Loucy (cell line): ENCODE measurements around the gene DEK.

Experiments used
- H2AFZ ChIP-seq: fragments of 200-600 bp; sonication (generic); 2 replicates; pipeline ENCODE4 v1.6.0; 2016; ENCODE audit warnings: antibody characterized with exemption, mild to moderate bottlenecking, low read length, moderate library complexity
- H3F3A ChIP-seq: fragments of 200-600 bp; 2 replicates; pipeline ENCODE4 v1.6.0; 2016; ENCODE audit warnings: antibody characterized with exemption, low read depth, mild to moderate bottlenecking
- H3K27me3 ChIP-seq: fragments of 200-600 bp; sonication (generic); 2 replicates; pipeline ENCODE4 v1.6.1; 2014; ENCODE audit warnings: low read length, mild to moderate bottlenecking; ENCODE audit not compliant: insufficient read depth, poor library complexity, severe bottlenecking
- H3K36me3 ChIP-seq: fragments of 200-600 bp; sonication (generic); 2 replicates; pipeline ENCODE4 v1.6.1; 2016; ENCODE audit warnings: low read length; ENCODE audit not compliant: insufficient read depth
- H3K4me1 ChIP-seq: fragments of 200-600 bp; sonication (generic); 2 replicates; pipeline ENCODE4 v1.5.1; 2014; ENCODE audit warnings: low read length, mild to moderate bottlenecking; ENCODE audit not compliant: insufficient read depth, poor library complexity, severe bottlenecking
- H3K4me2 ChIP-seq: fragments of 200-600 bp; sonication (generic); 2 replicates; pipeline ENCODE4 v1.6.0; 2014; ENCODE audit warnings: antibody characterized with exemption, low read length, low read depth, mild to moderate bottlenecking; ENCODE audit not compliant: poor library complexity, severe bottlenecking
- H3K4me3 ChIP-seq: fragments of 200-600 bp; sonication (generic); 2 replicates; pipeline ENCODE4 v1.5.1; 2014; ENCODE audit warnings: low read length, mild to moderate bottlenecking, mixed read lengths; ENCODE audit not compliant: poor library complexity, severe bottlenecking
- H3K79me2 ChIP-seq: fragments of 200-600 bp; sonication (generic); 2 replicates; pipeline ENCODE4 v1.6.1; 2014; ENCODE audit warnings: low read length; ENCODE audit not compliant: insufficient read depth
- H3K9ac ChIP-seq: fragments of 200-600 bp; sonication (generic); 2 replicates; pipeline ENCODE4 v1.6.0; 2014; ENCODE audit warnings: mild to moderate bottlenecking, low read depth, low read length, moderate library complexity; ENCODE audit not compliant: poor library complexity, severe bottlenecking
- H3K9me2 ChIP-seq: fragments of 200-600 bp; sonication (generic); replicated peaks from 2 replicates; pipeline ENCODE4 v1.6.1; 2016; ENCODE audit warnings: low read depth, low read length, mixed read lengths
- H3K9me3 ChIP-seq: fragments of 200-600 bp; sonication (generic); 2 replicates; pipeline ENCODE4 v1.6.1; 2014; ENCODE audit warnings: mild to moderate bottlenecking, antibody characterized with exemption, low read length, low read depth; ENCODE audit not compliant: insufficient read depth
- H4K20me1 ChIP-seq: fragments of 200-600 bp; sonication (generic); 2 replicates; pipeline ENCODE4 v1.6.0; 2014; ENCODE audit warnings: antibody characterized with exemption, low read length, mild to moderate bottlenecking; ENCODE audit not compliant: insufficient read depth, poor library complexity, severe bottlenecking
- CTCF ChIP-seq: fragments of 200-600 bp; sonication (generic); conservative IDR thresholded peaks from 2 replicates; pipeline ENCODE4 v1.5.1; 2014; ENCODE audit warnings: mild to moderate bottlenecking, antibody characterized with exemption, low read length
- EZH2phosphoT487 ChIP-seq: fragments of 200-600 bp; IDR thresholded peaks from 2 replicates; pipeline ENCODE4 v1.6.1; 2018; ENCODE audit warnings: antibody characterized with exemption, mild to moderate bottlenecking, moderate library complexity, borderline replicate concordance

Gene DEK

GRCh38 chr6:18293076-18293904 lies 29.0 kb upstream of the DEK start:
- Histone ChIP-seq H3K9ac (no peak overlapping the region), H3K4me1 (no peaks in the 10 kb centered on the region), H3K4me3 (no peak overlapping the region), H3K9me2 (no peaks in the 10 kb centered on the region), H4K20me1 (no peaks in the 10 kb centered on the region), H3K36me3 (no peaks in the 10 kb centered on the region), H2AFZ (no peak overlapping the region), H3K79me2 (no peaks in the 10 kb centered on the region), H3K4me2 (no peak overlapping the region), H3F3A (no peaks in the 10 kb centered on the region), H3K9me3 (no peaks in the 10 kb centered on the region), H3K27me3 (no peaks in the 10 kb centered on the region)
- TF ChIP-seq EZH2phosphoT487 = no peak
- no peak for TF ChIP-seq CTCF

- Histone ChIP-seq H3K4me3 (no peak overlapping the region), H3K9me3 (no peaks in the 10 kb centered on the region), H3K79me2 (no peaks in the 10 kb centered on the region), H3K9me2 (no peaks in the 10 kb centered on the region), H3K4me1 (no peaks in the 10 kb centered on the region), H3K36me3 (no peaks in the 10 kb centered on the region), H3K27me3 (no peaks in the 10 kb centered on the region), H3K4me2 (no peak overlapping the region), H4K20me1 (no peaks in the 10 kb centered on the region), H2AFZ (no peak overlapping the region), H3K9ac (no peak overlapping the region), H3F3A (no peaks in the 10 kb centered on the region)
- TF ChIP-seq CTCF = no peak
- TF ChIP-seq EZH2phosphoT487 = no peak
Observed at GRCh38 chr6:18289283-18289682, 25.0 kb upstream of the DEK start.

- Histone ChIP-seq H3K79me2 (no peaks in the 10 kb centered on the region), H2AFZ (no peak overlapping the region), H3K9me3 (no peaks in the 10 kb centered on the region), H3K9me2 (no peaks in the 10 kb centered on the region), H3K36me3 (no peaks in the 10 kb centered on the region), H3K9ac (no peak overlapping the region), H3F3A (no peaks in the 10 kb centered on the region), H3K4me3 (no peak overlapping the region), H3K4me1 (no peaks in the 10 kb centered on the region), H3K27me3 (peaks cover 2% of the 10 kb centered on the region), H4K20me1 (no peaks in the 10 kb centered on the region), H3K4me2 (no peak overlapping the region)
- TF ChIP-seq CTCF = no peak
- no peak for TF ChIP-seq EZH2phosphoT487
Observed at GRCh38 chr6:18284261-18284660, 19.9 kb upstream of the DEK start.
